CD4-positive, alpha-beta T cell treated with Interleukin-17A for 1 hour (primary cell): ENCODE results near the gene ARL2.
"Not testable (repeated sequence)": the region's sequence is repeated elsewhere in the genome, so short reads cannot be mapped to it uniquely, and the experiment has no call there.

ENCODE experiments used
- DNase-seq: peaks from one replicate; pipeline ENCODE4 v3.0.0-alpha.2; 2020

The ARL2 gene

DNA sequence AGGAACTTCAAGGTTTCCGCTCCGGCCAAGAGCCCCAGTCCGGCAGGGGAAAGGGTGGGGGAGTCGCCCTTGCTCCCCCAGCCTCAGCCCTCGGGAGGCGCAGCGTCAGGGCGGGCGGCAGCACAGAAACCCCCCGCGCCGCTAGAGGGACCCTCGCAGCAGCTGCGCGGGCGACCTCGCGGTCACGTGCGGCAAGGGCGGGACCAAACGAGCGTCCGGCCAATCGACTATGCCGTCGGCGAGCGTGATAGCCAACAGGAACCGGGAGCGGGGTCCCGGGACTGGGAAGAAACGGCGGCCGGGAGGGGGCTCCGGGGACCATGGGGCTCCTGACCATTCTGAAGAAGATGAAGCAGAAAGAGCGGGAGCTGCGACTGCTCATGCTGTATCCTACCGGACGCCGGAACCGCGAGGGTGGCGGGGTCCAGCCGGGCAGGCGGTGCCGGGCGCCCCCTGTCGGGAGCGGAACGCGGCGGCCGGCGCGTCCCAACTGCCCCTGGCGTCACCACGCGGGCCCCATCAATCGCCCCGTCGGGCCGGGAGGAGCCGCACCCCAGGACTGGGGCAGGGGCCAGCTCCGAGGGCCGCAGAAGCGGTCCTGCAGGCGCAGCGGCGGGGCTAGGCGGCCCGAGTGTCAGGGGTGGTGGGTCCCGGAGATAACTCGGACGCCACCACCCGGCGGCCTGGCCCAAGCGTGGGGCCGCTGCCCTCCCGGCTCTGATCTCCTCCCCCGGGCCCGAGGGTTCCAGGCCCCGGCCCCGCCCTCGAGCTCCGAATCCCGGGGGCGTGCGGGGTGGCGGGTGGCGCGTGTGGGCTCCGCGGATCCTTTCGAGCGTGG lies at the start of gene ARL2:
TSS of gene ARL2 (plus strand) at position 273 of the 838 bp plus-strand sequence. CDS start at position 321, 48 bp downstream.
- DNase-seq = peak; percentile 90

DNA sequence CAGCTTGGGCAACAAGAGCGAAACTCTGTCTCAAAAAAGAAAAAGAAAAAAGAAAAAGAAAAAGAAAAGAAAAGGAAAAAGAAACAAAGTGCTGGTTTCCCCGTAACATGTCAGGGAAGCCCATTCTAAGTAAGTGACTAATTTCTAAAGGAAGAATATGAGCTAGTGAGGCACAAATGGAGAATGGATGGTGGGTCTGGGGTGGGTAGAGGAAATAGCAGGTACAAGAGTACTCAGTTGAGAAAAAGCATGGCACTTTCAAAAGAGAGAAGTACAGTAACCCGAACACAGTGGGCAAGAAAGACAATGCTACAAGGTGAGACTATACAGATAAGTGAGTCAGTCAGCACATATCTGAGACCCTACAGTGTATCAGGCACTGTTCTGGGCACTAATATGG lies 46.6 kb upstream of the ARL2 start:
- no peak for DNase-seq

- no peak for DNase-seq
These were observed 44.8 kb upstream of the ARL2 start for GRCh38 chr11:64969209-64969608.

DNA sequence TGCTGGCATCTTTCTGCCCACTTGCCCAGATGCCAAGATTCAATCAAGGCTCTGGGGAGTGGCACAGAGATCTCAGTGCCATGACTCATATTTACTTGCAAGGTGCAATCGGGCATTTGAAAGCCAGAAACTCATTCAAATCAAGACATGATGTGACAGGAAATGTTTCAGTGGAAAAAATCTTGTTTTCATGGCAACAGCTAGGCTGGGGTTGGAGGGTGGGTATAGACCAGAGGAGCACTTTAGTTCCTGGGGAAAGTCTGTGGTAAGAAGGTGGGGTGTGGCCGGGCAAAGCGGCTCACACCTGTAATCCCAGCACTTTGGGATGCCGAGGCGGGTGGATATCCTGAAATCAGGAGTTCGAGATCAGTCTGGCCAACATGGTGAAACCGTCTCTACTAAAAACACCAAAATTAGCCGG lies 43.2 kb upstream of the ARL2 start:
- DNase-seq = peak; percentile 7

- peak; percentile 90 for DNase-seq
These were observed 42.3 kb upstream of the ARL2 start, which contains the start of gene MAJIN for GRCh38 chr11:64971421-64972233. Gene MAJIN, minus strand, starts transcription at chr11:64972108. Its CDS starts 12,703 bp downstream, at chr11:64959405.

GRCh38 chr11:64974124-64974523 lies 39.8 kb upstream of the ARL2 start:
- DNase-seq = no peak

GRCh38 chr11:64976651-64977050 lies 37.3 kb upstream of the ARL2 start:
- DNase-seq = no peak

DNA sequence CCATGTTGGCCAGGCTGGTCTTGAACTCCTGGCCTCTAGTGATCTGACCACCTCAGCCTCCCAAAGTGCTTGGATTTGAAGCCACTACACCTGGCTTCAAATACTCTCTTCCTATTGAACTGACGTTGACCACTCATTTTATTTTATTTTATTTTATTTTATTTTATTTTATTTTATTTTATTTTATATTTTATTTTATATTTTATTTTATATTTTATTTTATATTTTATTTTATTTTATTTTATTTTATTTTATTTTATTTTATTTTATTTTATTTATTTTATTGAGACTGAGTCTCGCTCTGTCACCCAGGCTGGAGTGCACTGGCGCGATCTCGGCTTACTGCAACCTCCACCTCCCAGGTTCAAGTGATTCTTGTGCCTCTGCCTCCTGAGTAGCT lies 30.6 kb upstream of the ARL2 start:
- DNase-seq = not testable (repeated sequence)

GRCh38 chr11:64987998-64988854 lies 25.7 kb upstream of the ARL2 start:
- no peak for DNase-seq

- no peak for DNase-seq
These were observed 24.5 kb upstream of the ARL2 start for GRCh38 chr11:64989416-64989815.

- DNase-seq = no peak
These were observed 23.6 kb upstream of the ARL2 start for GRCh38 chr11:64990222-64990923.

DNA sequence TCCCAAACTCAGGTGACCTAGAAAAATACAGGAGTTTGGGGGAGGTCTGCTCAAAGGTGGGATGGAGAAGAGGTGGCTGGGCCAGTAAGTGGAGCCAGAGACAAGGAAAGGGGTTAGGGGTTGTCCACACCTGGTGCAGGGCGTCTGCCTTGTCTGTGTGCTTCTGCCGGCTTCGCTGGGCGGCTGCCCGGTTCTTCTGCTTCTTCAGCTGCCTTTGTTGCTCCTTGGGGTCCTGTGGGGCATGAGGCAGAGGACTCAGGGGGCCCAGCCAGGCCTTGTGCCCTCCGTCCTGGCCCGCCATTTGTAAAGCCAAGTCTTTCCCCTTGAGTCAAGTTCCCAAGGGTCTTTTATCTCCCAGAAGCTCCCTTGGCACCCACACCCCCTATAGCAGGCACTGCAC lies 19.6 kb upstream of the ARL2 start:
- DNase-seq = no peak

GRCh38 chr11:64996327-64996709 lies 17.6 kb upstream of the ARL2 start:
- no peak for DNase-seq

- no peak for DNase-seq
These were observed 17.1 kb upstream of the ARL2 start, which contains the start of gene BATF2 for GRCh38 chr11:64996710-64997380. Gene BATF2, minus strand, starts transcription at chr11:64996971. Its CDS starts 57 bp downstream, at chr11:64996914.

- no peak for DNase-seq
These were observed 15.8 kb upstream of the ARL2 start for GRCh38 chr11:64998141-64998540.

- DNase-seq = no peak
These were observed 15.1 kb upstream of the ARL2 start for GRCh38 chr11:64998690-64999431.

- DNase-seq = no peak
These were observed 14.5 kb upstream of the ARL2 start for GRCh38 chr11:64999478-64999877.

DNA sequence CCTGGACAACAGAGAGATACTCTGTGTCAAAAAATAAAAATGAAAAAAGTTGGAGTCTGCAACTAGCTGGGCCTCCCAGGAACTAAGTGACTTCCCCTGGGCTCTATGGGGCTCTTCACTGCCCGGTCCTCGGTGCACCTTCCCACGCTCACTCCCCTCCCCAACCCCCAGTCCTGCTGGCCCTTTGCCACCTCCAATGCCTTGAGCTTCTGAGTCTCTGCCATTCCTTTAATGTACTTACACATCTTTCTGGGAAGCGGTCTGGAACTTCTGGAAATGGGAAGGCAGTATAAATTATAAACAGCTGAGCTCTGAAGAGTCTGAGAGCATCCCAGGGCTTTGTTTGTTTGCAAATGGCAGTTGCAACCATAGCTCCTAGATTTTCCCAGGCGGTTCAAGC lies 11.3 kb upstream of the ARL2 start:
- no peak for DNase-seq

DNA sequence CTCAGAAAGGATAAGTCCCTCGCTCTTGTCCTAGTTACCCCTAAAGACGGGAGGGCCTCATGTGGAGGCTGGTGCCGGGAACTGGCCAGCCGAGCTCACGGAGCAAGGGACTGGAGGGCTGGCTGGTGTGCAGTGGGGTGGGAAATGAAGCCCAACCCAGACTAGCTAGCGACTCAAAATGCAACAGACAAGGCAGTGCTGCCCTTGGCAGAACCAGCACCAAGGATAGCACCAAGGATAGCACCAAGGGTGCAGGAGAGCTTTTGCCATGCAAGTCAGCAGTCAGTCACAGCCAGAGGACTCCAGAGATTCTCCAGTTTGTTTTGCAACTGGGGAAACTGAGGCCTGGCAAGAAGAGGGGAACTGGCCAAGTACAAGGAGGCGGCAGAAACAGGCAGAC lies 10.7 kb upstream of the ARL2 start:
- no peak for DNase-seq

GRCh38 chr11:65003968-65004367 lies 10.0 kb upstream of the ARL2 start:
- not testable (repeated sequence) for DNase-seq

DNA sequence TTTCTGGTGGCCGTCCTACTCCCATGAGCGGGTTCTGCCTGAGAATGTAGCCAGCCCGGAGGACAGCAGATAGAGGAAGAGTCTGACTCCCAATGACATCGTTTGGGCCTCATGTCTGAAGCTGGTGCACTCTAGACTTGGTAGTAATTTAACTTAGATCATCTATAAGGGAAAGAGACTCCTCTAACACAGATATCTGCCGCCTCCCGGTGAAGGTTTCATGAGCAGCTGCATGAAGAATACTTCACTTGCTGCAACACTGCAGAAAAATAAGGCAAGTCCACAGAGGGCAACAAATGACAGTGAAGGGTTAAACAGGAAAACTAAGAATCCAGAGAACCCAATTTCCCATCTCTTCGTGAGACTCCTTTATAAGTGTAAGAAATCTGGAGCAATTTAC lies 5.9 kb upstream of the ARL2 start:
- DNase-seq = no peak
